ENCODE measurements around the gene RAG2. TPM values are rescaled to one million over a fixed set of nuclear protein-coding genes. Genes with fewer than 3 reads are reported as not detected.

The RAG2 gene
- polyA plus RNA-seq (2013), result 0.50 TPM

DNA sequence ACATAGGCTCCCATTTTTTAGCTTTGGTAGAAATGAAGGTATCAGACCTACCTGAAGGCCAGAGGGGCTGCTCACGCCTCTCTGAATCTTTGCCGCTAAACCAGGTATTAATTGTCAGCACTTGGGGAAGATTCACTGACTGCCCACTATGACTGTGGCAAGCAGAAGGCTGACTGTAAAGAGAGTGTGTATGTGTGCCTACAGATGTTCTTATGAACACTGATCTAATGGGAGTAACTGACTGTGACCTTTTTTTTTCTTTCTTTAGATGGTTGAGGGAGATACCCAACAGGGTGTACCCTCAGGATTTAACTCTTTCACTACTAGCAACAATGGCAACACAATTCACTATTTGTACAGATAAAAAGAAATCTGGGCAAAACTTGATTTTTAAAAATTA lies at the start of gene RAG2:
RAG2 (minus strand) TSS at position 186 of the 400 bp plus-strand sequence. CDS start 4,068 bp downstream, outside the sequence.
- CTCF ChIA-PET, result interaction anchor here (1.5 to 1.6 kb wide), 2 partner anchors 11 to 20 kb away, joined by 4 to 5 read pairs; no protein-coding TSS in a partner anchor
- Histone ChIP-seq H3K36me3 (ENCODE audit: control insufficient read depth in 4 of 4, insufficient read depth in 4 of 4, low read length in 3 of 4) (no peaks in the 10 kb centered on the region), H3K9me3 (ENCODE audit: control extremely low read depth in 1 of 5, control insufficient read depth in 4 of 5, insufficient read depth in 2 of 5, low read depth in 1 of 5, low read length in 4 of 5) (no peaks in the 10 kb centered on the region), H3K4me3 (ENCODE audit: control insufficient read depth in 1 of 7, extremely low read depth in 1 of 7, insufficient read depth in 4 of 7, low read depth in 2 of 7, low read length in 6 of 7) (peak within 1 kb of the TSS in 1 of 7 experiments; percentile 53), H3K27me3 (replicated peaks in 2 of 5; ENCODE audit: control insufficient read depth in 4 of 5, insufficient read depth in 5 of 5, low read length in 4 of 5) (no peaks in the 10 kb centered on the region), H3K4me1 (ENCODE audit: control extremely low read depth in 1 of 4, control insufficient read depth in 4 of 4, insufficient read depth in 4 of 4, low read length in 3 of 4) (peaks cover 6 to 63% (median 28%) of the 10 kb centered on the region in 4 experiments), H3K27ac (ENCODE audit: insufficient read depth in 1 of 2, low read depth in 1 of 2, low read length in 2 of 2, poor library complexity in 1 of 2, severe bottlenecking in 2 of 2) (no peak within 1 kb of the TSS)
- WGBS (ENCODE audit: insufficient coverage), result 100% methylated on average over 2 of the region's 2 CpGs
- POLR2A ChIA-PET, result no interaction called here
- no peak for DNase-seq

DNA sequence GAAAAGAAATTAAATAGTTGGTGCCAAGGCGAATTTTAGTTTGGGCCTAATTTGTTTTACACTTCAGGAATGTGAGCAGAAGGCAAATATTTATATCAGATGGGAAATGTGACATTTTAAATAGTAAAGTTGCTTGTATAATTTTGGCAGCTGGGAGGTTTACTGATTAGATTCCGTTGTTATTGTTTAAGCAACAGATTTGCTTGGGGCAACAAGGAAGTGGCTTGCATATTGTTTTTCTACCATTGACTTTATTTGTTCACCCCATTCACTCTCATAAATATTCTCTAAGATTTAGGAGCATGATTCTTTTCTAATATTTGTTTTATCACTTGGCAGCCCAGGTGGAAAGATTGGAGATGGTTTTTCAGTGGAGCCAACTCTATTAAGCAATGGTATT lies 40.5 kb upstream of the RAG2 start:
- H3K27ac ChIP-seq (ENCODE audit: insufficient read depth in 1 of 2, low read depth in 1 of 2, low read length in 2 of 2, poor library complexity in 1 of 2, severe bottlenecking in 2 of 2), result no peak overlapping the region
- 100% methylated on average over 1 of the region's 2 CpGs for WGBS (ENCODE audit: insufficient coverage)
- peaks cover 14 to 24% (median 15%) of the 10 kb centered on the region in 4 experiments for H3K36me3 ChIP-seq (ENCODE audit: control insufficient read depth in 4 of 4, insufficient read depth in 4 of 4, low read length in 3 of 4)
- H3K9me3 ChIP-seq (ENCODE audit: control extremely low read depth in 1 of 5, control insufficient read depth in 4 of 5, insufficient read depth in 2 of 5, low read depth in 1 of 5, low read length in 4 of 5), result peaks cover 0 to 2% (median 0%) of the 10 kb centered on the region in 5 experiments
- H3K4me1 ChIP-seq (ENCODE audit: control extremely low read depth in 1 of 4, control insufficient read depth in 4 of 4, insufficient read depth in 4 of 4, low read length in 3 of 4), result no peaks in the 10 kb centered on the region
- H3K4me3 ChIP-seq (ENCODE audit: control insufficient read depth in 1 of 7, extremely low read depth in 1 of 7, insufficient read depth in 4 of 7, low read depth in 2 of 7, low read length in 6 of 7), result no peak overlapping the region
- no peaks in the 10 kb centered on the region for H3K27me3 ChIP-seq (replicated peaks in 2 of 5; ENCODE audit: control insufficient read depth in 4 of 5, insufficient read depth in 5 of 5, low read length in 4 of 5)
- ChIA-PET POLR2A (no interaction called here), CTCF (no interaction called here)
- no peak for DNase-seq

DNA sequence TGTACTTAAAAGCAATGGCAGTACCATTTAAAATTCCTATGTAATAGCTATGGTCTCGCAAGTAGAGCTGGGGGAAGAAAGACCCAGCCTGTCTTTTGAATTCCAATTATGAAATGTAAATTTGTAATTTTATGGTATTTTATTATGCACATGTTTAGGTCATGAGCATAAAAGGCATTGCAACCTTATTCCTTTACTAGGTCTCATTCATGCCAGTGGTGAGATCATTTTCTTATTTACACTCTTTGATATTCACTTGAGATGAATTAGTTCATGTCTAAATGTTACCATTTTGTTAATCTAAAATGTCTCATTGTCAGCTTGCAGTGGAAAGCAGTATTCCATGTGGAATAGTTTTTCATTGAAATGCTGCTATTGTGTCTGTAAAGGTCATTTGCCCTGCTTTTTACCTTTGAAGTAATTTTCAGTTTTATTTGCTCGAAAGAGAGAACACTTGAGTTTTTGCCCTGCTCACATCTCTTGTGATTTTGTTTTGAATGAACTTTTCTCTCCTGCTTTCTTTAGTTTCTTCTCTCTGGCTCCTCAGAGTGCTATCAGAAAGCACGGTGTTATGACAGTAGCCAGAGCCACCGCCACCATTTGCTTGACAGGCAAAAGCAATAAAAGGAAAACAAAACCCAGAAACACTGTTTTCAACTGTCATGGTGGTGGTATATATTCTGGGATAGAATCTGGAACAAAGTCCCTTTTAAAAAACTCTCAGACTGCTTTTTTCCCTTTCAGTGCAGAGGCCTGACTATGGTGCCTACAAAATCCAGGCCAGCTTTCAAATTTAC lies 37.2 kb upstream of the RAG2 start:
- 84% methylated on average over 2 of the region's 4 CpGs for WGBS (ENCODE audit: insufficient coverage)
- H3K36me3 ChIP-seq (ENCODE audit: control insufficient read depth in 4 of 4, insufficient read depth in 4 of 4, low read length in 3 of 4), result peaks cover 14 to 24% (median 15%) of the 10 kb centered on the region in 4 experiments
- no peak for DNase-seq
- POLR2A ChIA-PET, result no interaction called here
- CTCF ChIA-PET, result interaction anchor here (0.6 to 2.1 kb wide), 2 partner anchors 71 to 93 kb away, joined by 3 to 9 read pairs; no protein-coding TSS in a partner anchor
- peaks cover 0 to 2% (median 0%) of the 10 kb centered on the region in 4 experiments for H3K4me1 ChIP-seq (ENCODE audit: control extremely low read depth in 1 of 4, control insufficient read depth in 4 of 4, insufficient read depth in 4 of 4, low read length in 3 of 4)
- no peak overlapping the region for H3K27ac ChIP-seq (ENCODE audit: insufficient read depth in 1 of 2, low read depth in 1 of 2, low read length in 2 of 2, poor library complexity in 1 of 2, severe bottlenecking in 2 of 2)
- H3K9me3 ChIP-seq (ENCODE audit: control extremely low read depth in 1 of 5, control insufficient read depth in 4 of 5, insufficient read depth in 2 of 5, low read depth in 1 of 5, low read length in 4 of 5), result peaks cover 0 to 2% (median 0%) of the 10 kb centered on the region in 5 experiments
- no peak overlapping the region for H3K4me3 ChIP-seq (ENCODE audit: control insufficient read depth in 1 of 7, extremely low read depth in 1 of 7, insufficient read depth in 4 of 7, low read depth in 2 of 7, low read length in 6 of 7)
- no peaks in the 10 kb centered on the region for H3K27me3 ChIP-seq (replicated peaks in 2 of 5; ENCODE audit: control insufficient read depth in 4 of 5, insufficient read depth in 5 of 5, low read length in 4 of 5)

DNA sequence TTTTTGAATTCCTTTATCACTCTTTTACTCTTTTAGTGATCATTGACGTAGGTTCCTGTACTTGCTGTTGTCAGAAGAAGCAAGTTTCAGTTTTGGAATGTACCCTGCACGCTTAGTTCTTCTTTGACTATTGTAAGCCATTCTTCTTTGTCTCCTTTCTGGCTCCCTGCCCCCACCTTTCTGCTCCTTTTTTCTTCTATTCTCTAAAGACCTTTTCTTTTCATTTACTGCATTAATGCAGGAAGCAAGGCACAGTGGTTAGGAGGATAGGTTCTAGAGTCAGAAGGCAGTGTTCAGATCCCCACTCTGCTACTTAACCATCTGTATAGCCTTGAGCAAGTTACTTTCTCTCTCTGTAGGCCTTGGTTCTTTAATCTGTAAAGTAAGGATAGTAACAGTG lies 33.7 kb upstream of the RAG2 start:
- Histone ChIP-seq H3K4me1 (ENCODE audit: control extremely low read depth in 1 of 4, control insufficient read depth in 4 of 4, insufficient read depth in 4 of 4, low read length in 3 of 4) (peaks cover 0 to 2% (median 0%) of the 10 kb centered on the region in 4 experiments), H3K27ac (ENCODE audit: insufficient read depth in 1 of 2, low read depth in 1 of 2, low read length in 2 of 2, poor library complexity in 1 of 2, severe bottlenecking in 2 of 2) (no peak overlapping the region), H3K36me3 (ENCODE audit: control insufficient read depth in 4 of 4, insufficient read depth in 4 of 4, low read length in 3 of 4) (peaks cover 5 to 12% (median 9%) of the 10 kb centered on the region in 4 experiments), H3K4me3 (ENCODE audit: control insufficient read depth in 1 of 7, extremely low read depth in 1 of 7, insufficient read depth in 4 of 7, low read depth in 2 of 7, low read length in 6 of 7) (no peak overlapping the region), H3K27me3 (replicated peaks in 2 of 5; ENCODE audit: control insufficient read depth in 4 of 5, insufficient read depth in 5 of 5, low read length in 4 of 5) (no peaks in the 10 kb centered on the region), H3K9me3 (ENCODE audit: control extremely low read depth in 1 of 5, control insufficient read depth in 4 of 5, insufficient read depth in 2 of 5, low read depth in 1 of 5, low read length in 4 of 5) (no peaks in the 10 kb centered on the region)
- CTCF ChIA-PET, result no interaction called here
- 89% methylated on average over 2 of the region's 2 CpGs for WGBS (ENCODE audit: insufficient coverage)
- POLR2A ChIA-PET, result no interaction called here
- no peak for DNase-seq

DNA sequence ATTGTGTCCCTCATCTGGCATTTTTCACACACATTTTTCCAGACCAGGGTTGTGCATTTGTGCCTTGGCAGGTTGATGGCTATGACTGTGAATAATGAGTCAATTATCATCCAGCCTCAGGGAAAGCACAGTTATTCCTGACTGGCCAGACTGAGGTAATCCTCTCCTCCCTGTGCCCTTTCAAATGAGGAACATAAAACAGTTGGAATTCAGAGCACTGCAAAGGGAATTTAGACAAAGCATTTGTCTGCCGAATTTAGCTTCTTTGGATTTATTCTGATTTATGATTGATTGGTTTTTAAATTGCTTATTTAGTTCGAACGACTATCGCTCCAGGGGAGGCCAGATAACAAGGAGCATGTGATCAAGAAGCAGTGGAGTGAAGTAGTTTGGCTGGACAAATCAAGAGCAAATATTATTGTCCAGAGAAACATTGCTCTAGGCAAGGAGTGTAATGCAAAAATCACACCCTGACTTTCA lies 30.8 kb upstream of the RAG2 start:
- ChIA-PET CTCF (interaction anchor here (0.7 to 3.5 kb wide), 3 partner anchors 42 to 88 kb away, joined by 3 to 22 read pairs (median 4); no protein-coding TSS in a partner anchor), POLR2A (no interaction called here)
- Histone ChIP-seq H3K9me3 (ENCODE audit: control extremely low read depth in 1 of 5, control insufficient read depth in 4 of 5, insufficient read depth in 2 of 5, low read depth in 1 of 5, low read length in 4 of 5) (no peaks in the 10 kb centered on the region), H3K27me3 (replicated peaks in 2 of 5; ENCODE audit: control insufficient read depth in 4 of 5, insufficient read depth in 5 of 5, low read length in 4 of 5) (no peaks in the 10 kb centered on the region), H3K4me1 (ENCODE audit: control extremely low read depth in 1 of 4, control insufficient read depth in 4 of 4, insufficient read depth in 4 of 4, low read length in 3 of 4) (peaks cover 0 to 7% (median 0%) of the 10 kb centered on the region in 4 experiments), H3K36me3 (ENCODE audit: control insufficient read depth in 4 of 4, insufficient read depth in 4 of 4, low read length in 3 of 4) (peaks cover 0 to 2% (median 1%) of the 10 kb centered on the region in 4 experiments), H3K27ac (ENCODE audit: insufficient read depth in 1 of 2, low read depth in 1 of 2, low read length in 2 of 2, poor library complexity in 1 of 2, severe bottlenecking in 2 of 2) (no peak overlapping the region), H3K4me3 (ENCODE audit: control insufficient read depth in 1 of 7, extremely low read depth in 1 of 7, insufficient read depth in 4 of 7, low read depth in 2 of 7, low read length in 6 of 7) (no peak overlapping the region)
- 94% methylated on average over 3 of the region's 4 CpGs for WGBS (ENCODE audit: insufficient coverage)
- no peak for DNase-seq

DNA sequence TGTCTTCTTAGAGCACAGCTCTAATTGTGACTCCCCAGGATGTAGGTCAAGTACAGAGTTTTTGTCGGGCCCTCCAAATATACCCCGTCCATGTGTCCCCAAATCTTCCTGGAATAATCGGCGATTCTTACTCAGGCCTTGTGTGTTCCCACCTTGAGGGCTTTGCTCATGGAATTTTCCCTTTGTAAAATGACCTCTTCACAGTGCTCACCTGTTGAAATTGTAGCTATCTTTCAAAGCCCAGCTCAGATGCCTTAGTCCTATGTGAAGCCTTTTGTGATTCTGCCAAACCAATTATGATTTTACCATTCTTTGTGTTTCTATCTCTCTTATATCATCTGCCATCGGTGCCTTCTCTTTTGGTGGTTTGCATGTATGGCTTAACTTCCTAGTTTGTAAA lies 30.1 kb upstream of the RAG2 start:
- H3K4me3 ChIP-seq (ENCODE audit: control insufficient read depth in 1 of 7, extremely low read depth in 1 of 7, insufficient read depth in 4 of 7, low read depth in 2 of 7, low read length in 6 of 7), result no peak overlapping the region
- no peaks in the 10 kb centered on the region for H3K27me3 ChIP-seq (replicated peaks in 2 of 5; ENCODE audit: control insufficient read depth in 4 of 5, insufficient read depth in 5 of 5, low read length in 4 of 5)
- peaks cover 0 to 7% (median 0%) of the 10 kb centered on the region in 4 experiments for H3K4me1 ChIP-seq (ENCODE audit: control extremely low read depth in 1 of 4, control insufficient read depth in 4 of 4, insufficient read depth in 4 of 4, low read length in 3 of 4)
- no peak for DNase-seq
- POLR2A ChIA-PET, result no interaction called here
- CTCF ChIA-PET, result interaction anchor here (0.7 to 3.5 kb wide), 4 partner anchors 43 to 119 kb away, joined by 3 to 22 read pairs (median 4); no protein-coding TSS in a partner anchor
- no peak overlapping the region for H3K27ac ChIP-seq (ENCODE audit: insufficient read depth in 1 of 2, low read depth in 1 of 2, low read length in 2 of 2, poor library complexity in 1 of 2, severe bottlenecking in 2 of 2)
- H3K36me3 ChIP-seq (ENCODE audit: control insufficient read depth in 4 of 4, insufficient read depth in 4 of 4, low read length in 3 of 4), result peaks cover 0 to 2% (median 0%) of the 10 kb centered on the region in 4 experiments
- 98% methylated on average over 4 of the region's 5 CpGs for WGBS (ENCODE audit: insufficient coverage)
- H3K9me3 ChIP-seq (ENCODE audit: control extremely low read depth in 1 of 5, control insufficient read depth in 4 of 5, insufficient read depth in 2 of 5, low read depth in 1 of 5, low read length in 4 of 5), result no peaks in the 10 kb centered on the region

DNA sequence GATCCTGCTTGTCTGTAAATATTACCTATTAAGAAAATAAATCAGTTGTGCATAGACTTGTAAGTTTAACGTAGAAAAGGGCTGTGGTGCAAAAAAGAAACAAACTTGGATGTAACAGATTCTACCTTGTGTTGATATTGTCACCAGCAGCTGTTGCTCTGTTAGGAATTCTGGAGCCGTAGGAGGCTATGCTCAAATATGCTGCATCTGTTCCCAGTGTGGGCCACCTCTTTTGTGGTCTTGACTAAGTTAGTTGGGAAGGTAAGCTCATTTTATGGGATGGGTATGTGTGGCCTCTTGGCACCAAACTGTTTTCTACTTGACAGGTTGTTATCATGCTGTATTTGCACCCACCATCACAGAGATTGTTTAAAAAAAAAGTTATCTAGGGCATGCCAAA lies 29.4 kb upstream of the RAG2 start:
- Histone ChIP-seq H3K27me3 (replicated peaks in 2 of 5; ENCODE audit: control insufficient read depth in 4 of 5, insufficient read depth in 5 of 5, low read length in 4 of 5) (no peaks in the 10 kb centered on the region), H3K4me3 (ENCODE audit: control insufficient read depth in 1 of 7, extremely low read depth in 1 of 7, insufficient read depth in 4 of 7, low read depth in 2 of 7, low read length in 6 of 7) (no peak overlapping the region), H3K36me3 (ENCODE audit: control insufficient read depth in 4 of 4, insufficient read depth in 4 of 4, low read length in 3 of 4) (peaks cover 0 to 2% (median 0%) of the 10 kb centered on the region in 4 experiments), H3K9me3 (ENCODE audit: control extremely low read depth in 1 of 5, control insufficient read depth in 4 of 5, insufficient read depth in 2 of 5, low read depth in 1 of 5, low read length in 4 of 5) (no peaks in the 10 kb centered on the region), H3K4me1 (ENCODE audit: control extremely low read depth in 1 of 4, control insufficient read depth in 4 of 4, insufficient read depth in 4 of 4, low read length in 3 of 4) (peaks cover 0 to 8% (median 0%) of the 10 kb centered on the region in 4 experiments), H3K27ac (ENCODE audit: insufficient read depth in 1 of 2, low read depth in 1 of 2, low read length in 2 of 2, poor library complexity in 1 of 2, severe bottlenecking in 2 of 2) (no peak overlapping the region)
- WGBS (ENCODE audit: insufficient coverage), result 100% methylated on average over 1 of the region's 2 CpGs
- ChIA-PET POLR2A (no interaction called here), CTCF (interaction anchor here (0.9 to 3.5 kb wide), 2 partner anchors 64 to 120 kb away, joined by 3 to 22 read pairs; no protein-coding TSS in a partner anchor)
- no peak for DNase-seq

All from common myeloid progenitor, CD34-positive (primary cell).